Neuron (in vitro differentiated cells): Measurements from ENCODE around the gene PAIP2.
A peak's percentile ranks its signal among the peaks of the same experiment; 100 is the strongest.

Experiments
- H2AFZ ChIP-seq: one replicate; pipeline ENCODE4 v1.6.1; 2013; ENCODE audit warnings: low read depth, mild to moderate bottlenecking, inconsistent platforms, low read length, moderate library complexity
- H3K27me3 ChIP-seq: one replicate; pipeline ENCODE4 v1.6.1; 2013; ENCODE audit warnings: low read length; ENCODE audit not compliant: insufficient read depth
- H3K36me3 ChIP-seq: one replicate; pipeline ENCODE4 v1.6.1; 2013; ENCODE audit warnings: low read length; ENCODE audit not compliant: insufficient read depth
- H3K4me1 ChIP-seq: one replicate; pipeline ENCODE4 v1.6.1; 2013; ENCODE audit warnings: low read length; ENCODE audit not compliant: insufficient read depth
- H3K4me3 ChIP-seq: 2 replicates; pipeline ENCODE4 v1.5.1; 2013; ENCODE audit warnings: mild to moderate bottlenecking, low read length, moderate library complexity
- H3K9me3 ChIP-seq: one replicate; pipeline ENCODE4 v1.6.1; 2013; ENCODE audit warnings: low read length

PAIP2 gene

GRCh38 chr5:139341689-139342422 is at the start of gene PAIP2:
Gene PAIP2, plus strand, starts transcription at chr5:139341854. Its CDS starts 21,931 bp downstream, at chr5:139363785.
- H3K27me3 ChIP-seq = no peaks in the 10 kb centered on the region
- H2AFZ ChIP-seq = peak within 1 kb of the TSS; percentile 33
- peaks cover 22% of the 10 kb centered on the region for H3K4me1 ChIP-seq
- H3K36me3 ChIP-seq = peaks cover 16% of the 10 kb centered on the region
- H3K9me3 ChIP-seq = peaks cover 2% of the 10 kb centered on the region
- peak within 1 kb of the TSS; percentile 86 for H3K4me3 ChIP-seq

DNA sequence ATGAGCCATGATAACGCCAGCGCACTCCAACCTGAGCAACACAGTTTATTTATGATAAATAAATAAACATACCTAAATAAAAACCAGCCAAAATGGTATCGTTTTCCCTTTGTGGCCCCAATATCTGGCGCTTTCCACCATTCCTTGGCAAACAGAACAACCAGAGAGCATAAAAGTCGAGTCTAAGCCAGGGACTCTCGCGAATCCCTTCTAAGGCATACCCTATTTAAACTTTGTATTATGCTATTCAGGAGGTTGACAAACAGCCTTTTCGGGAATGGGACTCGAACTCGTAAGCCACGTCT is 48.5 kb upstream of the PAIP2 start:
- Histone ChIP-seq H3K4me1 (peaks cover 11% of the 10 kb centered on the region), H3K9me3 (no peaks in the 10 kb centered on the region), H3K4me3 (peak overlapping the region; percentile 71), H2AFZ (no peak overlapping the region), H3K27me3 (no peaks in the 10 kb centered on the region), H3K36me3 (peaks cover 6% of the 10 kb centered on the region)

DNA sequence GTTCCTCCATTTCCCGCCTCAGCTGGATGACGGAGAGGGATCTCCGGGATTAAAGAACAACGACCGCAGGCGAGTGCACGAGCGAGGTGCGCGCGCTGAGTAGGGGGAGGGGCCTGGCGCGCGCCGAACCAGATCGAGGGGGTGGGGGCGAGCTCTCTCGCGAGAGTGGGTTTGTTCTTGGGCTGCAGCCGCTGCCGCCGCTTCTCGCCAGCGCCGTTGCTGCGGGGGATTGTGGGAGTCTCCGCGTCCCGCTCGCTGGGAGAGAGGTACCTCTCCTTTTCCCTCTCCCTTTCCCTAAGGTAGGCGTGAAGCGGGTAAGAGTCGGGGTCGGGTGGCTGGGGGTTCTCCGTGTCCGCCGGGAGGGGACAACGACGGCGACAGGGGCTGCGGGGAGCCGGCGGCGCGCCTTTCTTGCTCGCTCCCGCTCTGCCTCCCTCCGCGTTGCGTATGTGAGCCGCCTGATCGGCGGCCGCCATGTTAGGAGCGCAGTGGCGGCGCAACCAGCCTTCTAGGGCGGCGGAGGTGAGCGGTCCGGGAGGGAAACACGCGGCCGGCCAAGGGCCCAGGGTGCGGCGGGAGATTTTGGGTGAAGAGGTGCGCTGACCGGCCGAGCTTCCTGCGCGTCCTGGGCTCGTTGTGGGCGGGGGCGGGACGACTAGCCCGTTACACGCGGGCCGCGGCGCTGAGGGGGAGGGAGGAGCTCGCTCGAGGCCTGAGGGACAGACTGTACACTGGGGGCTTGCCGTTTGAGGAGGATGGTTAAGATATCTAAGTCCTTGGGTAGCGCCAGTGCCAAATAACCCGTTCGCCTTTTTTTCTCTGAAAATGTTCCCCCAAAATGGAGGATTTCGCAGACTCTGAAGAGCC is 47.9 kb upstream of the PAIP2 start, which contains the start of gene MATR3:
Gene MATR3 (plus strand): TSS at position 234 of the 867 bp plus-strand sequence. CDS start 13,676 bp downstream, outside the sequence.
- no peaks in the 10 kb centered on the region for H3K27me3 ChIP-seq
- peak within 1 kb of the TSS; percentile 71 for H3K4me3 ChIP-seq
- peaks cover 11% of the 10 kb centered on the region for H3K4me1 ChIP-seq
- H3K9me3 ChIP-seq = no peaks in the 10 kb centered on the region
- peaks cover 6% of the 10 kb centered on the region for H3K36me3 ChIP-seq
- H2AFZ ChIP-seq = no peak within 1 kb of the TSS

GRCh38 chr5:139294374-139295165 is 47.1 kb upstream of the PAIP2 start:
- peaks cover 11% of the 10 kb centered on the region for H3K4me1 ChIP-seq
- H3K27me3 ChIP-seq = no peaks in the 10 kb centered on the region
- no peaks in the 10 kb centered on the region for H3K9me3 ChIP-seq
- H3K4me3 ChIP-seq = peak overlapping the region; percentile 71
- no peak overlapping the region for H2AFZ ChIP-seq
- peaks cover 6% of the 10 kb centered on the region for H3K36me3 ChIP-seq

- Histone ChIP-seq H2AFZ (no peak overlapping the region), H3K36me3 (peaks cover 6% of the 10 kb centered on the region), H3K4me3 (peak overlapping the region; percentile 71), H3K9me3 (no peaks in the 10 kb centered on the region), H3K27me3 (no peaks in the 10 kb centered on the region), H3K4me1 (peaks cover 11% of the 10 kb centered on the region)
Measured at GRCh38 chr5:139295346-139296057, 46.2 kb upstream of the PAIP2 start.

DNA sequence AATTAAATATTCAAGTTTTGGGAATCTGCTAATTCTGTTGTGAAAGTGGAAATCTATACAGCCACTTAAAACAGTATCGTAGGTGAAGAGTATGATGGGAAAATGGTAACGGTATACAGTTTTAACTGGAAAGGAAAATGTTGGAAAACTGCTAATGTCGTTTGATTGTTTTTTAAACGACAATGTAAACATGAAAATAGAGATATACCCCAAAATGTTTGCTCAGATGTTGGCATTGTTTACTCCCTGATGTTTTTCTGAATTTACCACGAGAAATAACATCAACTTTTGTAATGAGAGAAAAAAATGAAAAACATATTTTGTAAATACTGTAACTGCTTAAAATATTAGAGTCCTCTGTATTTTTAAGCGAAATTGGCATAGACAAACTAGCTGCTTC is 45.5 kb upstream of the PAIP2 start:
- H3K4me3 ChIP-seq = peak overlapping the region; percentile 71

GRCh38 chr5:139296862-139297326 is 44.8 kb upstream of the PAIP2 start:
- Histone ChIP-seq H3K4me1 (peaks cover 11% of the 10 kb centered on the region), H3K36me3 (peaks cover 11% of the 10 kb centered on the region), H3K27me3 (no peaks in the 10 kb centered on the region), H3K4me3 (no peak overlapping the region), H2AFZ (no peak overlapping the region), H3K9me3 (no peaks in the 10 kb centered on the region)

More for the DNA sequence above, 45.5 kb upstream of the PAIP2 start:
- peaks cover 11% of the 10 kb centered on the region for H3K4me1 ChIP-seq
- peaks cover 6% of the 10 kb centered on the region for H3K36me3 ChIP-seq
- H2AFZ ChIP-seq = no peak overlapping the region
- H3K9me3 ChIP-seq = no peaks in the 10 kb centered on the region
- no peaks in the 10 kb centered on the region for H3K27me3 ChIP-seq

DNA sequence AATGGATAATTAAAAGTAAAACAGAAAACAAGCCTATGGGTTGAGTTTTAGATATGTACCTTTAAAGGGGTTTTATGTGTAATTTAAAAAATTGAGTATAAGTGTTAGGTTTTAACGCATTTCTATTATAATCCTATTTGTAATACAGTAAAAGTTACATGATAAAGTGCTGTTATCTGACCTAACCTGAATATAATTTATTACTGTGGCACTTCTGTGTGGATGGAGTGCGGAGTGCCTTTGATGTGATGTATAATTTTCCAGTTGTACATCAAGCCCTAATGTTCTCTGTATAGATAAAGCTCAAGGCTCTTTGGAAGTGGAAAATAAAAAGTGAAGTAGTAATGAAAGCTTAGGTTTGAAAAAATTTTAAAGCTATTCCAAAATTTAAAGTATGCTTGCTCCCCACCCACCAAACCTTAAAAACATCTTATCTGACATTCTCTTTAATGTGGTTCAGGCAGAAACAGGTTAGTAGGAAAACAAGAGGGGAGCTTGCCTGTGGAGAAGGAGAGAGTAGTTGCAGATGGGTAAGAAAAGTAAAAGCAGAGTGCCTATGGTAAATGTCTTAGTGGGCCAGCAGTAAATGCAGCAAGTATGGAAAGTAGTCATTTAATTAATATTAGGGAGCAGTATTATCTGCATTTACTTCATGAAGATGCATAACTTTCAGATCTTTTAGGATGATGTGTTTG is 44.1 kb upstream of the PAIP2 start:
- Histone ChIP-seq H3K9me3 (no peaks in the 10 kb centered on the region), H3K27me3 (no peaks in the 10 kb centered on the region), H3K4me3 (no peak overlapping the region), H2AFZ (no peak overlapping the region), H3K4me1 (peaks cover 11% of the 10 kb centered on the region), H3K36me3 (peaks cover 13% of the 10 kb centered on the region)

GRCh38 chr5:139298242-139298641 is 43.4 kb upstream of the PAIP2 start:
- Histone ChIP-seq H3K4me3 (no peak overlapping the region), H3K36me3 (peaks cover 13% of the 10 kb centered on the region), H3K4me1 (peaks cover 11% of the 10 kb centered on the region), H3K9me3 (no peaks in the 10 kb centered on the region), H2AFZ (no peak overlapping the region), H3K27me3 (no peaks in the 10 kb centered on the region)

DNA sequence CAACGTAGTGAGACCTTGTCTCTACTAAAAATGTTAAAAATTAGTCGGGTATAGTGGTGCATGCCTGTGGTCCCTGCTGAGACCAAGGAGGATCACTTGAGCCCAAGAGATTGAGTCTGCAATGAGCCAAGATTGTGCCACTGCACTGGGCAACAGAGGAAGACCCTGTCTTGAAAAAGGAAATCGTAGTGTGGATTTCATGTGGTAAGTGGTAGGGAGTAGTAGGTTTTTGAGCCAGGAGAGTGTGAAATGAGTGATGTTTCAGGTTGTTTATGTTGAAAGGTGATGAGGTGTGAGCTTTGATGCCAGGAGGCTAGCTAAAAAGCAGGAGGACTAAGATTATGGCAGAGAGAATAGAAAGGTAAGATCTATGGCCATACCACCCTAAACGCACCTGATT is 42.2 kb upstream of the PAIP2 start:
- Histone ChIP-seq H3K27me3 (no peaks in the 10 kb centered on the region), H3K4me3 (no peak overlapping the region), H3K36me3 (peaks cover 13% of the 10 kb centered on the region), H2AFZ (no peak overlapping the region), H3K4me1 (peaks cover 11% of the 10 kb centered on the region), H3K9me3 (no peaks in the 10 kb centered on the region)

DNA sequence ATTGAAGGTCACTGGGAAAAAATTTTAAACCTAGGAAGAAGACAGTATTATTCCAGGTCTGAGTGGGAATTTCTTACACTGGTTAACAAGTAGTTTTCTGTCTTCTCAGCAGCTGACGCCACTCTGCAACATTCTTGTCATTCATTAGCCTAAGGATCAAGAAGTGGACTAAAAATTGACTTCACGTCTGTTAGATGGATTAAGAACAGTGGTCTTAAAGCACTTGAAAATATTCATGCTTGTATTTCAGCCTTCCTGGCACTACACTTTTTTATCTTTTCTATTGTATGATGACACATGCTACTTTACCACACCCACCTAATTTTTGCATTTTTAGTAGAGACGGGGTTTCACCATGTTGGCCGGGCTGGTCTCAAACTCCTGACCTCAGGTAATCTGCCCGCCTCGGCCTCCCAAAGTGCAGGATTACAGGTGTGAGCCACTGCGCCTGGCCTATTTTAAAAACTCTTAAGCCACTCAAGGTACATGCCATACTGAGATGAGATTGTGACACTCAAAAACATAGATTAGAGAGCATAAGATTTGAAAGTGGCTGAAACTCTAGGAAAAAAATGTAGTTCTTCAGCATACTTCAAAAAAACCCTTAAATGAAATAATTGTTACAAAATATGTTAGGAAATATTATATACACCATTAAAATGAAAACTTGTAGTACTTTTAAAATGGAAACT is 39.7 kb upstream of the PAIP2 start:
- no peaks in the 10 kb centered on the region for H3K27me3 ChIP-seq
- H3K9me3 ChIP-seq = no peaks in the 10 kb centered on the region
- no peak overlapping the region for H3K4me3 ChIP-seq
- H3K4me1 ChIP-seq = peaks cover 2% of the 10 kb centered on the region
- H3K36me3 ChIP-seq = peaks cover 7% of the 10 kb centered on the region
- H2AFZ ChIP-seq = no peak overlapping the region
